ENCODE data around the gene XRCC2. TPM values are rescaled to one million over a fixed set of nuclear protein-coding genes. Genes with fewer than 3 reads are reported as not detected.

The XRCC2 gene
- total RNA-seq, 4 donors from 2014 or later, result 0.32 to 0.72 (median 0.37) TPM

- ATAC-seq (ENCODE audit: low FRiP score) (no peak), DNase-seq (ENCODE audit: low spot score) (no peak)
- TF ChIP-seq CTCF (IDR thresholded peaks at IDR 0.05), result no peak
Observed at GRCh38 chr7:152597507-152597906, 78.4 kb downstream of the XRCC2 start.

GRCh38 chr7:152596824-152597223 lies 79.1 kb downstream of the XRCC2 start:
- DNase-seq (ENCODE audit: low spot score) (no peak), ATAC-seq (ENCODE audit: low FRiP score) (no peak)
- no peak for TF ChIP-seq CTCF (IDR thresholded peaks at IDR 0.05)

Small RNA genes lying within 50 kb of the gene (small RNA-seq; reads per million reads assigned to genes)
- not detected for gene RF00568

Other genes with a start within 250 kb of the XRCC2 start
- gene KMT2C, start 240.1 kb downstream of the XRCC2 start, total RNA-seq, result 10 to 100 TPM; 52.5 to 84.3 (median 59.2) TPM
- gene ACTR3B, start 83.6 kb upstream of the XRCC2 start, total RNA-seq, result 1 to 10 TPM; 2.6 to 7.1 (median 4.5) TPM